ENCODE data around the gene PRAMEF12.
"Not testable (repeated sequence)": the region's sequence is repeated elsewhere in the genome, so short reads cannot be mapped to it uniquely, and the experiment has no call there.

The PRAMEF12 gene

GRCh38 chr1:12773438-12773837, at the start of gene PRAMEF12:
PRAMEF12 (plus strand) TSS chr1:12773738; CDS start chr1:12774868, 1,130 bp downstream.
- no peak for DNase-seq

GRCh38 chr1:12728391-12728790, 45.1 kb upstream of the PRAMEF12 start:
- no peak for DNase-seq

DNA sequence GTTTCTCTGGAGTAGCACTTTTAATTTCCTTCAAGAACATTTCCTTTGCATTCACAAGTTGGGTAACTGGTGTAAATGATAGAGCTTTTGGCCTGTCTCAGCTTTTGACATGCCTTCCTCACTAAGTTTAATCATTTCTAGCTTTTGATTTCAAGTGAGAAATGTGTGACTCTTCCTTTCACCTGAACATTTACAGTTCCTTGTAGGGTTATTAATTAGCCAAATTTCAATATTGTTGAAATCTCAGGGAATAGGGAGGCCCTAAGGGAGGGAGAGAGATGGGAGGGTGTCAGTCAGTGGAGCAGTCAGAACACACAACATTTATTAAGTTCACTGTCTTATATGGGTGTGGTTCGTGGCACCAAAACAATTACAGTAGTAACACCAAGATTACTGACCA, 43.4 kb upstream of the PRAMEF12 start:
- DNase-seq: no peak

- not testable (repeated sequence) for DNase-seq
Observed at GRCh38 chr1:12731084-12731483, 42.5 kb upstream of the PRAMEF12 start.

DNA sequence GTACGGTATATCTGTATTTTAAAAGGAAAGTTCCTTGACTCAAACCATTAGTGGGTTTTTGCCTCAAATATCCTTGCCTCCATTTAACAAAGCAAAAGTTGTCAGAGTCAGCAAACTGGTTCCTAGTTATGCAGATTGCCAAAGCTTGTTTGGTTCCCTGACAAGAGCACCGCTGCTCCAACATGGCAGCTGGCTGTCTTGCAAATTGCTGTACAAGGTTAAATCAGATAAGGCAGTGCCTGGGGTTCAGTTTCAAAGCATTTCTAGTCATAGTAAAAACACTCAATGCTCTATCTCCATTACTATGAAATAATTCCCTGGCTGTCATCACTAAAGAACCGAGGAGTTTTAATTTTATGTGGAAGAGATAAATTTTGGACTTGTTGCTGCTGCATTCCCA, 38.9 kb upstream of the PRAMEF12 start:
- no peak for DNase-seq

GRCh38 chr1:12738934-12739333, 34.6 kb upstream of the PRAMEF12 start:
- DNase-seq: no peak

DNA sequence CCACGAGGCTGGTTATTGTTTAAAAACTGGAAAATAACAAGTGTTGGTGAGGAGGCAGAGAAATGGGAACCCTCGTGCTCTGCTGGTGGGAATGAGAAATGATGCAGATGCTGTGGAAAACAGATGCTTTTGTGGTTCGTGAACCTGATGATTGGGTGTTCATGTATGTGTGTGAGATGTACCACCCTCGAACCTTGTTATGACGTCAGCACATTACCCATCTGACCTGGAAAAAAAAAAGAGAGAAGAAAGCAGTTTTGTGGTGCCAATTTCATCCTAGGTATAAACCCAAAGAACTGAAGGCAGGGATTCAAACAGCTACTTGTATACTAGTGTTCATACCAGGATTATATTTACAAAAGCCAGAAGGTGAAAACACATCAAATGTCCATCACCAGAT, 33.9 kb upstream of the PRAMEF12 start:
- no peak for DNase-seq

DNA sequence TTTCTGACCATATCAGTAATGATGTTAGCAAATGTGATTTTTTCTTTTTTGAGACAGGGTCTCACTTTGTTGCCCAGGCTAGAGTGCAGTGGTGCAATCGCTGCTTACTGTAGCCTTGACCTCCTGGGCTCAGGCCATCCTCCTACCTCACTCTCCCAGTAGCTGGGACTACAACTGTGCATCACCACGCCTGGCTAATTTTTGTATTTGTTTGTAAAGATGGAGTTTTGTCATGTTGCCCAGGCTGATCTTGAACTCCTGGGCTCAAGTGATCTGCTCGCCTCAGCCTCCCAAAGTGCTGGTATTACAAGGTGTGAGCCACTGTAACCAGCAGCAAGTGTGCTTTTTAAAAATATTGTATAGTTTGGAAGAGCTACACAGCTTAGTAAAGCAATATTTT, 31.6 kb upstream of the PRAMEF12 start:
- no peak for DNase-seq

- no peak for DNase-seq
Observed at GRCh38 chr1:12745126-12745991, 28.2 kb upstream of the PRAMEF12 start.

DNA sequence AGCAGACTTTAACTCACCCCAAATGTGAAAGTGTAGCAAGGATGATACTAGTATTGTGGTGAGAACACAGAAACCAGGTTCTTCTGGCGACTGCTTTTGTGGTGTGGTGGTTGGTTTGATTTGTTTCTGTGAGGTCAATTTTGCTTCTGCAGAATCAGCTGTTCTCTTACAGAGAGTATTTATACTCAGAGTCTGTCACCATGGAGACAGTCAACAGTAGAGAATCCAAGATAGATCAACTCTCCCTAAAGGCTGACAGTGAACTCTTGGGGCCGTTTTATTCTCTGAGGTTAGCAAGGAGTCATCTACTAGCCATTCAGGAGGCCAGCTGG, 27.6 kb upstream of the PRAMEF12 start, which contains the start of gene CFAP107:
CFAP107 (plus strand) TSS at position 209 of the 332 bp plus-strand sequence. CDS start 231 bp downstream, outside the sequence.
- DNase-seq: no peak

- DNase-seq: no peak
Observed at GRCh38 chr1:12748778-12749355, 24.7 kb upstream of the PRAMEF12 start.

DNA sequence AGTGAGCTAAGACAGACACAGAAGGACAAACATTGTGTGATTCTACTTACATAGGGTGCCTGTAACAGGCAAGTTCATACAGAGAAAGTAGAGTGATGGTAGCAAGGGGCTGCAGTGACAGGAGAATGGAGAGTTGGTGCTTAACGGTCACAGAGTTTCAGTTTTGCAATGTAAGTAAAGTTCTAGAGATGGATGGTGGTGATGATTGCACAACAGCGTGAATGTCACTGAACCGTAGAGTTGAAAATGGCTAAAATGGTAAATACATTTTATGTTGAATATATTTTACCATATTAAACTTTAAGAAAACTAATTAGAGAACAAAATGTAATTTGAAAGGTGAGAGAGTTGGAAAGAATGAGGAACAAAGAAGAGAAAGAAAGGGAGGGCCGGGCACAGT, 18.8 kb upstream of the PRAMEF12 start:
- no peak for DNase-seq

GRCh38 chr1:12756273-12756672, 17.3 kb upstream of the PRAMEF12 start:
- no peak for DNase-seq

GRCh38 chr1:12756768-12757413, 16.6 kb upstream of the PRAMEF12 start:
- DNase-seq: no peak

GRCh38 chr1:12757836-12758235, 15.7 kb upstream of the PRAMEF12 start:
- no peak for DNase-seq

- no peak for DNase-seq
Observed at GRCh38 chr1:12760256-12760795, 13.2 kb upstream of the PRAMEF12 start.

GRCh38 chr1:12761781-12762180, 11.8 kb upstream of the PRAMEF12 start:
- DNase-seq: no peak

DNA sequence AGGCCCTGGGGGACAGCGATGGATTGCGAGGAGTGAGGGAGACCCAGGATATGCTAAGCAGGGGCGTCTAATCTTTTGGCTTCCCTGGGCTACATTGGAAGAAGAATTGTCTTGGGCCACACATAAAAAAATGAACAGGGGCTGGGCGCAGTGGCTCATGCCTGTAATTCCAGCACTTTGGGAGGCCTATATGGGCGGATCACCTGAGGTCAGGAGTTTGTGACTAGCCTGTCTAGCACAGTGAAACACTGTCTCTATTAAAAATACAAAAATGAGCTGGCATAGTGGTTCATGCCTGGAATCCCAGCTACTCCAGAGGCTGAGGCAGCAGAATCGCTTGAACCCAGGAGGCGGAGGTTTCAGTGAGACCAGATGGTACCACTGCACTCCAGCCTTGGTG, 10.8 kb upstream of the PRAMEF12 start:
- no peak for DNase-seq

- DNase-seq: no peak
Observed at GRCh38 chr1:12763479-12763878, 10.1 kb upstream of the PRAMEF12 start.

DNA sequence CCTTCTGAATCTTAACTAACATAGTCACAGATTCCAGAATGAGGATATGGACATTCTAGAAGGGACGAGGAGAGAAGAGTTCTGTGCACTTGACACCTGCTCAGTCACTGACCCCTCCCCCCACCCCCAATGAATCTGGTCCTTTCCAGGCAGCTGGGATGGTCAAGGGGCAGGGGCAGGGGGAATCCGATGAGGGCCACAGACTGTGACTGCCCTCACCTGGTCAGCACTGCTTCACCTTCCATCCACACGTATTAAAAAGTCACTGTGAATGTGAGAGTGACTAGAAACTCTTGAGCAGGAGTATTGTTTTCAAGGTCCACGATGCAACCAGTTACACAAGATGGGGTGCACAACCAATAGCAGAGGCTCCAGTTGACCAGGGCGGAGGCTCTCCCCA, 9.5 kb upstream of the PRAMEF12 start:
- no peak for DNase-seq

GRCh38 chr1:12769031-12769430, 4.5 kb upstream of the PRAMEF12 start:
- DNase-seq: no peak

DNA sequence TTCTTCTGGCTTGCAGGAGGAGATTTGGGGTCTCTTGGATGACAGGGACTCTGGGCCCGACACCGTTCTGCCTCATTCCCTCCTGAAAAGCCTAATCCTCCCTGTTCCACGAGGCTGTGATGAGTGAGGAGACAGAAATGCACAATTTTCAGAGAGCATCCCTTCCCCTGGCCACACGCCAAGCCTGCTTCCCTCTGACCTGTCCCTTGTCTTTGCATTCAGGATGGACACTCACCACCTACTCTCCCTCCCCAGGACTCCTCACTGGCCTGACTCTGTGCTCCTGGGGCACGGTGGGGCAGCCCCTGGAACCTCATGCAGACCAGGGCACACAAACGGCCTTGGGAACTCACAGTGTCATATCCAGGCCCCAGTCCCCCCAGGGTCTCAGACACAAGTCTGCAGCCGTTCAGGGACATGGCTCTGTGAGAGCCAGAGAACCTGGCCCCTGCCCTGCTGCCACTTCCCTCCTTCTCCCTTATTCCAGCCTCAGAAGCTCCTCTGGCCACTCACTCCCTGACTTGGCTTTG, 3.5 kb upstream of the PRAMEF12 start:
- DNase-seq: no peak

DNA sequence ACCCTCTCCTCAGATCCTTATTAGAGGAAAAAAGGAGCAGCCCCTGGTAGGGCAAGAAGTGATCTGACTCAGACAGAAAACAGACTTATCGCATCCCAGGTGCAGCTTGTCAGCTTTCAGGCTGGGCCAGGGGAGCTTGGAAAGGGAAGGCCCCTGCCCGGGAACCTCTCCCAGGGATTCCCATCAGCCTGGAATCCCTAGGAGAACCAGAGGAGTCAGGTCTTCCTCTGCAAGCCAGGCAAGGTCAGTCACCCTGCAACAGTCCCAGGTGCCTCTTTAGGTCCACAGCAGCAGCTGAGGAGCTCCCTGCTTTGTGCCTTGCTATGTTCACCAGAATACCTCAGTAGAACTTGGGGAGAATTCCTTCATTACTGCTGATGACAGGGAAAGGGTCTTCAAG, 2.9 kb upstream of the PRAMEF12 start:
- no peak for DNase-seq

DNA sequence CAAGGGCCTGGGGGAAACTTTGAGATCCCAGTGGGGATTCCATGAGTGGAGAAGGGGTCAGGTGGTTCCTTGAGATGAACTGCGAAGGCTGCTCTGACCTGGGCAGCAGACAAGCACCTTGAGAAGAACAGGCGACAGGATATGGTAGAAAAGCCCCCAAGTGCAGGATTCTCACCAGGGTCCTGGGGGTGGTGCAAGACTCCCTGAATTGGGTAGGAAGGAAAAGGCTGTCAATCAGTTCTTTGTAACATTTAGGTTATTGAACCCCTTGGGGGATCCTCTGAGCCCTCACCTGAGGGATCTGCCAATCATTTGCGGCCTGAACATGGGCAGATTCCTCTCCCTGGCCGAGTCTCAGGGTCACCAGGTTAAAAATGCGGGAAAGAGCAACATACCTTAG, 2.4 kb upstream of the PRAMEF12 start:
- no peak for DNase-seq

Data from GF-D8 (cell line).